ENCODE data around the gene ZNF124. TPM values are rescaled to one million over a fixed set of nuclear protein-coding genes. Genes with fewer than 3 reads are reported as not detected.
"Not testable (repeated sequence)": the region's sequence is repeated elsewhere in the genome, so short reads cannot be mapped to it uniquely, and the experiment has no call there.

The ZNF124 gene
- total RNA-seq, 2 experiments from 2014 or later, result 23.0 to 23.6 TPM

GRCh38 chr1:247193958-247194357 lies 22.1 kb upstream of the ZNF124 start:
- H3K27me3 Mint-ChIP-seq, result no peaks in the 10 kb centered on the region
- DNase-seq, result no peak
- H3K4me1 Mint-ChIP-seq, result no peaks in the 10 kb centered on the region
- H3K9me3 Mint-ChIP-seq, result peaks cover 60% of the 10 kb centered on the region
- H3K36me3 Mint-ChIP-seq (ENCODE audit: low read depth), result peaks cover 90% of the 10 kb centered on the region
- no peak overlapping the region for H3K4me3 Mint-ChIP-seq
- ChIA-PET CTCF (no interaction called here), POLR2A (no interaction called here)
- no peak overlapping the region for H3K27ac Mint-ChIP-seq

DNA sequence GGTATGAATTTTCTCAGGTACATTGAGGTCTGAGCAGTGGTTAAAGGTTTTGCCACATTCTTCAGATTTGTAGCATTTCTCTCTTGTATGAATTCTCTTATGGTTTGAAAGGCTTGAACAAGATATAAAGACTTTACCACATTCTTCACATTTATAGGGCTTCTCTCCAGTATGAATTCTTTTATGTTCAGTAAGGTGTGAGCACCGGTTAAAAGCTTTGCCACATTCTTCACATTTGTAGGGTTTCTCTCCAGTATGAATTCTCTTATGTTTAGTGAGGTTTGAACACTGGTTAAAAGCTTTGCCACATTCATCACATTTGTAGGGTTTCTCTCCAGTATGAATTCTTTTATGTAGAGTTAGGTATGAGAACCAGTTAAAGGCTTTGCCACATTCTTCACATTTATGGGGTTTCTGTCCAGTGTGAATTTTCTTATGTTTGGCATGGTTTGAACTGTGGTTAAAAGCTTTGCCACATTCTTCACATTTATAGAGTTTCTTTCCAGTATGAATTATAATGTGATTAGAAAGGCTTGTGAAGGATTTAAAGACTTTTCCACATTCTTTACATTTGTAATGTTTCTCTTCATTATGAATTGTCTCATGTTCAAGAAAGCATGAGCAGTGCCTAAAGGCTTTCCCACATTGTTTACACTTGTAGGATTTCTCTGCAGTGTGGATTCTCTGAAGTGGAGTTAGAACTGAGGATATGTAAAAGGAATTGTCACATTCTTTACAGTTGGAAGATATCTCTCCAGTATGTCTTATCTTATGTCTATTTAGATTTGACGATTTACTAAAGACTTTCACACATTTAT lies 18.4 kb upstream of the ZNF124 start:
- H3K4me1 Mint-ChIP-seq, result peaks cover 3% of the 10 kb centered on the region
- H3K27me3 Mint-ChIP-seq, result no peaks in the 10 kb centered on the region
- ChIA-PET POLR2A (no interaction called here), CTCF (interaction anchor here (1.3 kb wide), 1 partner anchor 51 kb away, joined by 3 read pairs; no protein-coding TSS in a partner anchor)
- H3K4me3 Mint-ChIP-seq, result no peak overlapping the region
- no peak for DNase-seq
- no peak overlapping the region for H3K27ac Mint-ChIP-seq
- peaks cover 72% of the 10 kb centered on the region for H3K36me3 Mint-ChIP-seq (ENCODE audit: low read depth)
- H3K9me3 Mint-ChIP-seq, result peaks cover 45% of the 10 kb centered on the region

- no peak overlapping the region for H3K4me3 Mint-ChIP-seq
- H3K27me3 Mint-ChIP-seq, result no peaks in the 10 kb centered on the region
- H3K9me3 Mint-ChIP-seq, result peaks cover 33% of the 10 kb centered on the region
- no peak overlapping the region for H3K27ac Mint-ChIP-seq
- ChIA-PET CTCF (interaction anchor here (1.4 kb wide), 1 partner anchor 11 kb away, joined by 3 read pairs; no protein-coding TSS in a partner anchor), POLR2A (no interaction called here)
- peaks cover 3% of the 10 kb centered on the region for H3K4me1 Mint-ChIP-seq
- no peak for DNase-seq
- H3K36me3 Mint-ChIP-seq (ENCODE audit: low read depth), result peaks cover 34% of the 10 kb centered on the region
These were observed 13.8 kb upstream of the ZNF124 start for GRCh38 chr1:247185667-247186066.

DNA sequence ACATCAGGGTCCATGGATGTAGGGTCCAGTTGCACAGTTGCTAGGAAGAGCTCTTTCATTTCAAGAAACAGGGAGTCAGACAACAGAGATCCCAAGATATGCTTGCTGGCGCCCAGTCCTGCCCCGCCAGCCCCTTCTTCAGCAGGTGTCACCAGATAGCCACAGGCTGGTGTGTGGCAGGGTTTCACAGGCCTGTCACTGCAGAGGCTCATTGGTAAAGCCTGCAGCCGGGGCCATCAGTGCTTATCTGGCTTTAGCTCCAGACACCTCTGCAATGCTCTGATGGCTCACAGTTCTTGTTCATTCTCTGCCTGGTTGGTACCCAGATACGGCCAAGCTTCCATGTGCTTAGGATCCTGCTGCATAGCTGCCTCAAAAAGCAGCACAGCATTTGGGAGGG lies 12.4 kb upstream of the ZNF124 start:
- Mint-ChIP-seq H3K27me3 (no peaks in the 10 kb centered on the region), H3K9me3 (peaks cover 32% of the 10 kb centered on the region), H3K4me3 (no peak overlapping the region), H3K4me1 (peaks cover 3% of the 10 kb centered on the region), H3K27ac (no peak overlapping the region), H3K36me3 (ENCODE audit: low read depth) (peaks cover 19% of the 10 kb centered on the region)
- ChIA-PET POLR2A (no interaction called here), CTCF (interaction anchor here (0.7 to 1.4 kb wide), 3 partner anchors 10 to 48 kb away, joined by 3 read pairs; no protein-coding TSS in a partner anchor)
- no peak for DNase-seq

DNA sequence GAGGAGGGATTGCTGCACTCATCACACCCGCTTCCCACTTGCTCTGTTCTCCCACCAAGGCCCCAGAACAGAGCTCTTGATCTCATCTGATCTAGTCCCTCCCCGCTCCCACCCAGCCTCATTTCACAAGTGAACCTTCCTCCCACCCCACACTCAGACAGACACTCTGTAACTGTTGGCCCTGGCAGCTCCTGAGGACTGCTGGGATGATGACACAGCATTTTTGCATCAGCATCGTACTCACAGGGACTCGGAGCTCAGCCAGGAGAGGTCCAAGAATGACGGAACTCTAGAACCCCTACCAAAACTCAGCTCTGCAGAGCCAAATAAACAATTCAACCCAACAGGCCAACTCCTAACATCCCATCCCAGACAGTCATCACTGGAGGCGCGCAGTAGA lies 11.2 kb upstream of the ZNF124 start:
- no peak overlapping the region for H3K4me3 Mint-ChIP-seq
- H3K27ac Mint-ChIP-seq, result no peak overlapping the region
- H3K9me3 Mint-ChIP-seq, result peaks cover 34% of the 10 kb centered on the region
- H3K4me1 Mint-ChIP-seq, result peaks cover 3% of the 10 kb centered on the region
- ChIA-PET POLR2A (no interaction called here), CTCF (interaction anchor here (0.6 to 1.3 kb wide), 2 partner anchors 9 to 22 kb away, joined by 3 read pairs; no protein-coding TSS in a partner anchor)
- no peaks in the 10 kb centered on the region for H3K27me3 Mint-ChIP-seq
- no peak for DNase-seq
- peaks cover 15% of the 10 kb centered on the region for H3K36me3 Mint-ChIP-seq (ENCODE audit: low read depth)

- no peaks in the 10 kb centered on the region for H3K27me3 Mint-ChIP-seq
- DNase-seq, result no peak
- ChIA-PET CTCF (interaction anchor here (0.6 to 1.4 kb wide), 2 partner anchors 17 to 437 kb away, joined by 3 read pairs; no protein-coding TSS in a partner anchor), POLR2A (no interaction called here)
- H3K4me3 Mint-ChIP-seq, result no peak overlapping the region
- H3K36me3 Mint-ChIP-seq (ENCODE audit: low read depth), result peaks cover 2% of the 10 kb centered on the region
- H3K9me3 Mint-ChIP-seq, result peaks cover 36% of the 10 kb centered on the region
- H3K27ac Mint-ChIP-seq, result no peak overlapping the region
- peaks cover 1% of the 10 kb centered on the region for H3K4me1 Mint-ChIP-seq
These were observed 8.8 kb upstream of the ZNF124 start for GRCh38 chr1:247180581-247180980.

GRCh38 chr1:247177755-247178154 lies 5.9 kb upstream of the ZNF124 start:
- POLR2A ChIA-PET, result no interaction called here
- DNase-seq, result no peak
- Mint-ChIP-seq H3K36me3 (ENCODE audit: low read depth) (no peaks in the 10 kb centered on the region), H3K9me3 (peaks cover 28% of the 10 kb centered on the region), H3K27ac (no peak overlapping the region), H3K4me3 (no peak overlapping the region), H3K27me3 (no peaks in the 10 kb centered on the region), H3K4me1 (peaks cover 3% of the 10 kb centered on the region)
- CTCF ChIA-PET, result no interaction called here

GRCh38 chr1:247175458-247175857 lies 3.6 kb upstream of the ZNF124 start:
- DNase-seq, result no peak
- Mint-ChIP-seq H3K4me1 (peaks cover 4% of the 10 kb centered on the region), H3K27me3 (no peaks in the 10 kb centered on the region), H3K36me3 (ENCODE audit: low read depth) (peaks cover 1% of the 10 kb centered on the region), H3K27ac (no peak overlapping the region), H3K9me3 (peaks cover 27% of the 10 kb centered on the region), H3K4me3 (no peak overlapping the region)
- ChIA-PET CTCF (no interaction called here), POLR2A (no interaction called here)

GRCh38 chr1:247173431-247173830 lies 1.6 kb upstream of the ZNF124 start:
- CTCF ChIA-PET, result interaction anchor here (0.9 kb wide), 1 partner anchor 9 kb away, joined by 3 read pairs; no protein-coding TSS in a partner anchor
- peaks cover 14% of the 10 kb centered on the region for H3K36me3 Mint-ChIP-seq (ENCODE audit: low read depth)
- no peak for DNase-seq
- POLR2A ChIA-PET, result no interaction called here
- H3K27ac Mint-ChIP-seq, result no peak overlapping the region
- peaks cover 10% of the 10 kb centered on the region for H3K4me1 Mint-ChIP-seq
- no peaks in the 10 kb centered on the region for H3K27me3 Mint-ChIP-seq
- H3K9me3 Mint-ChIP-seq, result peaks cover 20% of the 10 kb centered on the region
- no peak overlapping the region for H3K4me3 Mint-ChIP-seq

DNA sequence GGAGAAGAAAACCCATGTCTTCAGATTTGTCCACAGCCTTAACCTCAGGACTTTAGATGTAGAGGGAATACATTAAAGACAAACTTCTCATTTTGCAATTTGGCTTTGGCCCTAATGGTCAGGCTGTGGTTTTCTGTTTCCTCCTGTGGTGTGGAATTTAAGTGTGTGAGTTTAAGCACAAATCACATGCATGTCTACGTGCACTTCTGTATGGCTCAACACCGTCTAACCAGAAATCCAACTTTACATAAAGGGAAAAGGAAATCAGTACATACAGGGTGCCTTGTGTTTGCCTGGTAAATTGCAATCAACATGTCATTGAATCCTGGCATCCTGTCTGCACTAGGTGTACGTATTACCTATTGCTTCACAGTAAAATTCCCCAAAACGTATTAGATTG lies 1.2 kb upstream of the ZNF124 start:
- Mint-ChIP-seq H3K27me3 (no peaks in the 10 kb centered on the region), H3K9me3 (peaks cover 21% of the 10 kb centered on the region), H3K4me3 (no peak overlapping the region), H3K36me3 (ENCODE audit: low read depth) (peaks cover 16% of the 10 kb centered on the region), H3K27ac (no peak overlapping the region), H3K4me1 (peaks cover 10% of the 10 kb centered on the region)
- no peak for DNase-seq
- ChIA-PET POLR2A (no interaction called here), CTCF (interaction anchor here (0.9 kb wide), 1 partner anchor 9 kb away, joined by 3 read pairs; no protein-coding TSS in a partner anchor)

- POLR2A ChIA-PET, DNase-seq, H3K27ac Mint-ChIP-seq, CTCF ChIA-PET, H3K4me3 Mint-ChIP-seq, H3K27me3 Mint-ChIP-seq: not testable (repeated sequence)
- peaks cover 32% of the 10 kb centered on the region for H3K36me3 Mint-ChIP-seq (ENCODE audit: low read depth)
- H3K9me3 Mint-ChIP-seq, result peaks cover 31% of the 10 kb centered on the region
- peaks cover 16% of the 10 kb centered on the region for H3K4me1 Mint-ChIP-seq
These were observed 377 bp downstream of the ZNF124 start for GRCh38 chr1:247171443-247171842.

DNA sequence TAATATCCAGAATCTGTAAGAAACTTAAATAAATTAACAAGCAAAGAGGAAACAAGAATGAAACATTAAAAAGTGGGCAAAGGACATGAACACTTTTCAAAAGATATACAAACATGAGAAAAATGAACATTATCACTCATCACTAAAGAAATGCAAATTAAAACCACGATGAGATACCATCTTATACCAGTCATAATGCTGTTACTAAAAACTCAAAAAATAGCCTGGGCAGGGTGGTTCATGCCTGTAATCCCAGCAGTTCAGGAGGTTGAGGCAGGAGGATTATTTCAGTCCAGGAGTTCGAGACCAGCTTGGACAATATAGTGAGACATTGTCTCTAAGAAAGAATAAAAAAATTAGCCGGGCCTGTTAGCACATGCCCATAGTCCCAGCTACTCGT lies 6.1 kb downstream of the ZNF124 start:
- H3K27me3 Mint-ChIP-seq, result no peaks in the 10 kb centered on the region
- CTCF ChIA-PET, result no interaction called here

DNA sequence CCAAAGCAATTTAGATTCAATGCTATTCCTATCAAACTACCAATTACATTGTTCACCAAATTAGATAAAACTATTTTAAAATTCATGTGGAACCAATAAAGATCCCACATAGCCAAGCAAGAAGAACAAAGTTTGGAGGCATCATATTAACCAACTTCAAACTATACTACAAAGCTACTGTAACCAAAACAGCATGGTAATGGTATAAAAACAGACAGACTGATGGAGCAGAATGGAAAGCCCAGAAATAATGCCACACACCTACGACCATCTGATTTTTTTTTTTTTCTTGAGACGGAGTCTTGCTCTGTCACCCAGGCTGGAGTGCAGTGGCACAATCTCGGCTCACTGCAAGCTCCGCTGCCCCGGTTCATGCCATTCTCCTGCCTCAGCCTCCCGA lies 7.1 kb downstream of the ZNF124 start:
- DNase-seq, result no peak
- no peaks in the 10 kb centered on the region for H3K27me3 Mint-ChIP-seq
- CTCF ChIA-PET, result no interaction called here
- POLR2A ChIA-PET, result no interaction called here
- H3K36me3 Mint-ChIP-seq (ENCODE audit: low read depth), result peaks cover 78% of the 10 kb centered on the region
- H3K4me1 Mint-ChIP-seq, result peaks cover 17% of the 10 kb centered on the region
- peaks cover 62% of the 10 kb centered on the region for H3K9me3 Mint-ChIP-seq
- no peak overlapping the region for H3K27ac Mint-ChIP-seq
- H3K4me3 Mint-ChIP-seq, result no peak overlapping the region

More for the DNA sequence above, 6.1 kb downstream of the ZNF124 start:
- Mint-ChIP-seq H3K4me3 (no peak overlapping the region), H3K9me3 (peaks cover 60% of the 10 kb centered on the region), H3K4me1 (peaks cover 19% of the 10 kb centered on the region), H3K36me3 (ENCODE audit: low read depth) (peaks cover 75% of the 10 kb centered on the region), H3K27ac (no peak overlapping the region)
- POLR2A ChIA-PET, result no interaction called here
- DNase-seq, result no peak

All from activated CD4-positive, alpha-beta T cell treated with anti-CD3 and anti-CD28 coated beads, Interleukin-2, amount 10 ng/mL, durations not matched to agents 7 days and 5 days (primary cell).